Measurements from ENCODE around the gene ABCC10.
"Not testable (repeated sequence)": the region's sequence is repeated elsewhere in the genome, so short reads cannot be mapped to it uniquely, and the experiment has no call there.

ABCC10 gene

GRCh38 chr6:43386492-43386891 is 40.8 kb upstream of the ABCC10 start:
- Histone ChIP-seq H3K27ac (no peak overlapping the region), H3K9me3 (no peaks in the 10 kb centered on the region), H3K4me1 (ENCODE audit: control insufficient read depth in 1 of 2, insufficient read depth in 1 of 2, low read depth in 1 of 2, low read length in 1 of 2) (peaks cover 16 to 29% of the 10 kb centered on the region in 2 experiments), H3K4me3 (ENCODE audit: low read depth in 1 of 2, low read length in 1 of 2) (no peak overlapping the region), H3K36me3 (no peaks in the 10 kb centered on the region), H3K27me3 (peaks cover 84% of the 10 kb centered on the region)
- TF ChIP-seq CTCF (IDR thresholded peaks at IDR 0.05), result no peak

- no peak for TF ChIP-seq CTCF (IDR thresholded peaks at IDR 0.05)
- Histone ChIP-seq H3K4me1 (ENCODE audit: control insufficient read depth in 1 of 2, insufficient read depth in 1 of 2, low read depth in 1 of 2, low read length in 1 of 2) (peaks cover 0 to 3% of the 10 kb centered on the region in 2 experiments), H3K27ac (no peak overlapping the region), H3K27me3 (peaks cover 100% of the 10 kb centered on the region), H3K9me3 (no peaks in the 10 kb centered on the region), H3K4me3 (ENCODE audit: low read depth in 1 of 2, low read length in 1 of 2) (no peak overlapping the region), H3K36me3 (no peaks in the 10 kb centered on the region)
These were observed 37.5 kb upstream of the ABCC10 start for GRCh38 chr6:43389730-43390295.

GRCh38 chr6:43390753-43391439 is 36.4 kb upstream of the ABCC10 start:
- not testable (repeated sequence) for H3K9me3 ChIP-seq

GRCh38 chr6:43391440-43392031 is 35.8 kb upstream of the ABCC10 start:
- H3K4me3 ChIP-seq (ENCODE audit: low read depth in 1 of 2, low read length in 1 of 2), result no peak overlapping the region

More at GRCh38 chr6:43390753-43391439, 36.4 kb upstream of the ABCC10 start:
- not testable (repeated sequence) for H3K4me3 ChIP-seq (ENCODE audit: low read depth in 1 of 2, low read length in 1 of 2); H3K36me3 ChIP-seq; H3K4me1 ChIP-seq (ENCODE audit: control insufficient read depth in 1 of 2, insufficient read depth in 1 of 2, low read depth in 1 of 2, low read length in 1 of 2); H3K27ac ChIP-seq
- peaks cover 100% of the 10 kb centered on the region for H3K27me3 ChIP-seq

GRCh38 chr6:43393133-43393532 is 34.2 kb upstream of the ABCC10 start:
- not testable (repeated sequence) for H3K9me3 ChIP-seq; H3K4me1 ChIP-seq (ENCODE audit: control insufficient read depth in 1 of 2, insufficient read depth in 1 of 2, low read depth in 1 of 2, low read length in 1 of 2); H3K36me3 ChIP-seq; H3K27ac ChIP-seq
- Histone ChIP-seq H3K4me3 (ENCODE audit: low read depth in 1 of 2, low read length in 1 of 2) (peak overlapping the region in 1 of 2 experiments; percentile 5), H3K27me3 (peaks cover 88% of the 10 kb centered on the region)

More at GRCh38 chr6:43391440-43392031, 35.8 kb upstream of the ABCC10 start:
- no peaks in the 10 kb centered on the region for H3K9me3 ChIP-seq
- no peak overlapping the region for H3K27ac ChIP-seq
- H3K36me3 ChIP-seq, result no peaks in the 10 kb centered on the region
- peaks cover 96% of the 10 kb centered on the region for H3K27me3 ChIP-seq
- H3K4me1 ChIP-seq (ENCODE audit: control insufficient read depth in 1 of 2, insufficient read depth in 1 of 2, low read depth in 1 of 2, low read length in 1 of 2), result no peaks in the 10 kb centered on the region
- no peak for TF ChIP-seq CTCF (IDR thresholded peaks at IDR 0.05)

GRCh38 chr6:43393602-43394001 is 33.7 kb upstream of the ABCC10 start:
- H3K27me3 ChIP-seq, result peaks cover 84% of the 10 kb centered on the region
- H3K9me3 ChIP-seq, result no peaks in the 10 kb centered on the region
- H3K4me3 ChIP-seq (ENCODE audit: low read depth in 1 of 2, low read length in 1 of 2), result peak overlapping the region in 1 of 2 experiments; percentile 5
- no peak overlapping the region for H3K27ac ChIP-seq
- no peaks in the 10 kb centered on the region for H3K4me1 ChIP-seq (ENCODE audit: control insufficient read depth in 1 of 2, insufficient read depth in 1 of 2, low read depth in 1 of 2, low read length in 1 of 2)
- TF ChIP-seq CTCF (IDR thresholded peaks at IDR 0.05), result no peak
- H3K36me3 ChIP-seq, result no peaks in the 10 kb centered on the region

Data from neutrophil (primary cell).